SK-N-SH (cell line): Measurements from ENCODE around the gene MRGPRE.

Experiments used
- NRF1 ChIP-seq: IDR thresholded peaks from 2 replicates; pipeline ENCODE4 v1.6.1; 2012; ENCODE audit warnings: low read depth, mild to moderate bottlenecking, low read length
- RFX5 ChIP-seq: IDR thresholded peaks from 2 replicates; pipeline ENCODE4 v1.6.1; 2012; ENCODE audit warnings: mild to moderate bottlenecking, improper control_type of control experiment, low read length
- TF ChIP-seq, protein P1 (sequence below): fragments of 150-350 bp; IDR thresholded peaks from 2 replicates; pipeline ENCODE4 v1.6.1; 2016; ENCODE audit warnings: mild to moderate bottlenecking, low read depth, low read length
- TF ChIP-seq, protein P2 (sequence below): fragments of 200-600 bp; sonication (generic); IDR thresholded peaks from 2 replicates; pipeline ENCODE4 v1.6.1; 2017; ENCODE audit warnings: antibody characterized with exemption, mild to moderate bottlenecking, moderate library complexity

DNA sequence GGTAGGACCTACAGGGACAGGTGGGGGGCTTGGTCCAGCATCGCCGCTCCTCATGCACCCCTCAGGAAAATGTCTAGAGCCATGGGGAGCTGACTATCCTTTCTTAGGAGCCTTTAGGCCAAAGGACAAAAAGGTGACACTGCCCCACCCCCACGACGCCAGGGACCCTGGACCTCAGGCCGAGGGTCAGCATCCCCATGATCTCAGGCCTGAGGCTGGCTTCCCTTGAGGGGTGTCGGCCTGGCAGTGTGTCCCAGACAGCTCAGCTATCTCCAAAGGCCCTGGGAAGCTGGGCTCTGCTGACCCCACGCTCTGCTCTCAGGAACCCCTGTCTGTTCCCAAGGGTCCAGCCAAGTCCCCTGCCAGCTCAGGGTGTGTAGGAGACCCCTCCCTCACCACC is 29.9 kb downstream of the MRGPRE start:
- no peak for TF ChIP-seq NRF1
- TF ChIP-seq RFX5 = no peak
- TF ChIP-seq, protein P1, sequence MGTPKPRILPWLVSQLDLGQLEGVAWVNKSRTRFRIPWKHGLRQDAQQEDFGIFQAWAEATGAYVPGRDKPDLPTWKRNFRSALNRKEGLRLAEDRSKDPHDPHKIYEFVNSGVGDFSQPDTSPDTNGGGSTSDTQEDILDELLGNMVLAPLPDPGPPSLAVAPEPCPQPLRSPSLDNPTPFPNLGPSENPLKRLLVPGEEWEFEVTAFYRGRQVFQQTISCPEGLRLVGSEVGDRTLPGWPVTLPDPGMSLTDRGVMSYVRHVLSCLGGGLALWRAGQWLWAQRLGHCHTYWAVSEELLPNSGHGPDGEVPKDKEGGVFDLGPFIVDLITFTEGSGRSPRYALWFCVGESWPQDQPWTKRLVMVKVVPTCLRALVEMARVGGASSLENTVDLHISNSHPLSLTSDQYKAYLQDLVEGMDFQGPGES = no peak
- TF ChIP-seq, protein P2, sequence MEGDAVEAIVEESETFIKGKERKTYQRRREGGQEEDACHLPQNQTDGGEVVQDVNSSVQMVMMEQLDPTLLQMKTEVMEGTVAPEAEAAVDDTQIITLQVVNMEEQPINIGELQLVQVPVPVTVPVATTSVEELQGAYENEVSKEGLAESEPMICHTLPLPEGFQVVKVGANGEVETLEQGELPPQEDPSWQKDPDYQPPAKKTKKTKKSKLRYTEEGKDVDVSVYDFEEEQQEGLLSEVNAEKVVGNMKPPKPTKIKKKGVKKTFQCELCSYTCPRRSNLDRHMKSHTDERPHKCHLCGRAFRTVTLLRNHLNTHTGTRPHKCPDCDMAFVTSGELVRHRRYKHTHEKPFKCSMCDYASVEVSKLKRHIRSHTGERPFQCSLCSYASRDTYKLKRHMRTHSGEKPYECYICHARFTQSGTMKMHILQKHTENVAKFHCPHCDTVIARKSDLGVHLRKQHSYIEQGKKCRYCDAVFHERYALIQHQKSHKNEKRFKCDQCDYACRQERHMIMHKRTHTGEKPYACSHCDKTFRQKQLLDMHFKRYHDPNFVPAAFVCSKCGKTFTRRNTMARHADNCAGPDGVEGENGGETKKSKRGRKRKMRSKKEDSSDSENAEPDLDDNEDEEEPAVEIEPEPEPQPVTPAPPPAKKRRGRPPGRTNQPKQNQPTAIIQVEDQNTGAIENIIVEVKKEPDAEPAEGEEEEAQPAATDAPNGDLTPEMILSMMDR = no peak
